CD4-positive, alpha-beta T cell treated with Interferon alpha-2 for 1 hour (primary cell): Measurements from ENCODE around the gene STRIT1.
"Not testable (repeated sequence)": the region's sequence is repeated elsewhere in the genome, so short reads cannot be mapped to it uniquely, and the experiment has no call there.

Source experiments
- DNase-seq, 2 donors: peaks; one replicate each; pipeline ENCODE4 v3.0.0-alpha.2; 2020 to 2022

The STRIT1 gene

GRCh38 chr3:155312781-155313180, 19.3 kb upstream of the STRIT1 start:
- DNase-seq: no peak

GRCh38 chr3:155309581-155309980, 16.1 kb upstream of the STRIT1 start:
- DNase-seq: no peak

DNA sequence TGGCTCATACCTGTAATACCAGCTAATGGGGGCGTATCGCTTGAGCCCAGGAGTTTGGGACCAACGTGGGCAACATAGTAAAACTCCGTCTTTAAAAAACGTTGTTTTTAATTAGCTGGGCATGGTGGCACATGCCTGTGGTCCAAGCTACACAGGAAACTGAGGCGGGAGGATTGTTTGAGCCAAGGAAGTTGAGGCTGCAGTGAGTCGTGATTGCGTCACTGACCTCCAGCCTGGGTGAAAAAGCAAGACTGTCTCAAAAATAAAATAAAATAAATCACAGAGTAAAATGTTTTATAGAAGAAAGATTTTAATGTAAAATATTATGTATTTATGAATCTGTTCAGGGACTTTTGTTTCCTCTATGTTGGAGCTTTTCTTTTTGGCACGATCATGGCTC, 15.3 kb upstream of the STRIT1 start:
- DNase-seq: no peak

DNA sequence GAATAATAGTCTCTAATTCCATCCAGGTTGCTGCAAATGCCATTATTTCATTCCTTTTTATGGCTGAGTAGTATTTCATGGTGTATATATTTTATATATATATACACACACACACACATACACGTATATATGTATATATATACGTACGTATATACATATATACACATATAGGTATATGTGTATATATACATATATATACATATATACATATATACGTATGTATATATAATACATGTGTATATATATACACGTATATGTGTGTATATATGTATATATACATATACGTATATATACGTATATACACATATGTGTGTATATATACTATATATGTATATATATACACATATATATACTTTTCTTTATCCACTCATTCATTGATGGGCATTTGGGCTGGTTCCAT, 13.7 kb upstream of the STRIT1 start:
- no peak for DNase-seq

DNA sequence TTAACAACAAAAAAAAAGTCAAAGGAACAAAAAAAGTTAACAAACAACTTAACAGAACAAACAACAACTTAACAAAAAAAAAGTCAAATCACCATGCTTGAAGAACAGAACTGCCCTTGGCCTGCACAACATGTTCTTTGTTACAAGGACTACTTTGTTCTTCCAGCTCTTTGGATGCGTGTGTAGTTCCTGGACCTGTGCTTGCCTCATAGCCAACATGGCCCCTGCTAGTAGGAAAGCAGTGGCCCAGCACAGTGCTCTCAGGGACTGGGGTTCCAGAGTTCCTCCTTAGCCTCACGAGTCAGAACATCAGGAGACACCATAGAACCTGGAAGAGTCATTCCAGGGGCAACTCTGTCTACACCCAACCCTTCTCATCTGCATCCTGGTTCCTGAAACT, 10.9 kb upstream of the STRIT1 start:
- no peak for DNase-seq

DNA sequence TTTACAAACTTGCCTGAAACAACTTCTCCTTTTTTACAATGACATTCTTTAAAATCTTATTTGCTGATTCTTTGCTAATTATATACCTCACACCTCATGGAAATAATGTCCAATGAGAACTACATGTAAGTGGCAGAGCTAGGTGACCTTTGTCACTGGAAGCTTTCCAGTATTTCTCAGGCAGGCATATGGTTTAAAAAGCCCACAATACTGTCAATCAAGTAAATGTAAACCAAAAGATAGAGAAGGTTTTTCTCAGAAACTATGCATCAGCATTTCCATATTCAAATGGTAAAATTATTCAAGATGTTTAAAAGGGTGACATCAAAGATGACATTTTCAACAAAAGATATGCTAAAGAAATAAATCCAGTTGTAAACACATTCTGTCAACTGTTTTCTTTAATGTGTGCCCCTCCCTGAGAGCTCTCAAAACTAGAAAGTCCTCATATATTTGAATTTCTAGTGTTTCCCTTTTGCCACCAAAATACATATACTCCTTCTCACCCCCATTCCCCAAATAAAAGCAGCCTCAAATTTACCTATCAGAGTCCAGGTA, 10.1 kb upstream of the STRIT1 start:
- DNase-seq: no peak

DNA sequence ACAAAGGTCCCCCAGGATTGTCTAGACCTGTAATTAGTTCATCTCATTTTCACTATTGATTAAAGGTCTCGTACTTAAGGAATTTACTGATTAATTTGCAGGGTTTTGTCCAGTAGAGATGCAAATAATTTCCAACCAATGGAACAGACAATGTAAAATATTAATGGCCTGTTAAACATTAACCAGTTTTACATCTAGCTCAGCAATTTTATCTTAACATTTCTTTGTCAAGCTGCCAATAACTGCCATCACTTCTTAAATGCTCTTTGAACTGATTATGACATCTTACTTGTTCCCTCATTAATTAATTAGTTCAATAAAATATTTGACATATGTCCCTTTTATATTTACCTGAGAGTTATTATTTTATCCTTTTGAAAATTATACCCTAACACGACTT, 9.4 kb upstream of the STRIT1 start:
- no peak for DNase-seq

DNA sequence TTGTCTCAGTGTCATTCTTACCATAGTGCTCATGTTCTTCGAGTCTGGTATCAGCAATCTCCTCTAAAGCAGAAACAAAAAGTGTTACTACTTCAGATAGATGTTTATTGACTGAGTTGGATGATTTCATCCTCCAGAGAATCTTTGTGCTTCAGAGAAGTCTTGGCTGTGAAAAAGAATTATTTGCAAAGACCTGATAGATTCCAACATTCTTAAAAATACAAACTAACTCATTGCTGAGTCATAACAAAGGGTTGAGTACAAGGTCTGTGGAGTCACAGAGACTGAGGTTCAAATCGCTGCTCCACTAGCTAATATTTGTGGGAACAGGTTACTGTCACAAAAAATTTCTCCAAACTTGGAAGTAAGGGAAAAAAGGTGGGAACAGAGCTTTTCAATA, 9.0 kb upstream of the STRIT1 start:
- no peak for DNase-seq

GRCh38 chr3:155297100-155297499, 3.6 kb upstream of the STRIT1 start:
- no peak for DNase-seq

GRCh38 chr3:155296413-155296812, 2.9 kb upstream of the STRIT1 start:
- no peak for DNase-seq

DNA sequence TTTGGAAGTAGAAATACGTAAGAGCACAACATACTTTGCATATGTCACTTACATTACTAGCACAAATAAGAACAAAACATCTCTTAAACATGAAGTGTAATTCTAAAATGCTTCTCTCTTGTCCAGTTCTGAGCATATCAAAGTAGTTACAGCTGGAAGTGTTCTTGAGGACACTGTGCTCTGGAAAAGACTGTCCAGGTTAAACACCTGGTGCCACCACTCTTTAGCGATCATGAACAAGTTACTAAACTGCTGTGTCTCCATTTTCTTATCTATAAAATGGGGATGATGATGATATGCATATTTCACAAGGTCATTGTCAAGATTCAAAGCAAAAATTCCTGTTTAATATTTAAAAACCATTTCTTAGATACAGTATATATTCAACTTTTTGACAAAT, 790 bp downstream of the STRIT1 start:
- no peak for DNase-seq

GRCh38 chr3:155292133-155292532, 1.4 kb downstream of the STRIT1 start:
- no peak for DNase-seq

- no peak for DNase-seq
Measured at GRCh38 chr3:155286736-155287135, 6.7 kb downstream of the STRIT1 start.

DNA sequence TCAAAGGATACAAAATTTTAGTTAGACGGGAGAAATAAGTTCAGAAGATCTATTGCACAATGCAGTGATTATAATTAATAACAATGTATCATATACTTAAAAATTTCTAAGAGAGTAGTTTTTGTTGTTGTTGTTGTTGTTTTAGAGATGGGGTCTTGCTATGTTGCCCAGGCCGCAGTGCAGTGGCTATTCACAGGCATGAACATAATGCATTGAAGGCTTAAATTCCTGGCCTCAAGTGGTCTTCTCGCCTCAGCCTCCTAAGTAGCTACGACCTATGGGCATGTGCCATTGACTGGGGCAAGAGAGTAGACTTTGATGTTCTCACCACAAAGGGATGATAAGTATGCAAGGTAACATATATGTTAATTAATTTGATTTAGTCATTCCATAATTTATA, 7.5 kb downstream of the STRIT1 start:
- no peak for DNase-seq

DNA sequence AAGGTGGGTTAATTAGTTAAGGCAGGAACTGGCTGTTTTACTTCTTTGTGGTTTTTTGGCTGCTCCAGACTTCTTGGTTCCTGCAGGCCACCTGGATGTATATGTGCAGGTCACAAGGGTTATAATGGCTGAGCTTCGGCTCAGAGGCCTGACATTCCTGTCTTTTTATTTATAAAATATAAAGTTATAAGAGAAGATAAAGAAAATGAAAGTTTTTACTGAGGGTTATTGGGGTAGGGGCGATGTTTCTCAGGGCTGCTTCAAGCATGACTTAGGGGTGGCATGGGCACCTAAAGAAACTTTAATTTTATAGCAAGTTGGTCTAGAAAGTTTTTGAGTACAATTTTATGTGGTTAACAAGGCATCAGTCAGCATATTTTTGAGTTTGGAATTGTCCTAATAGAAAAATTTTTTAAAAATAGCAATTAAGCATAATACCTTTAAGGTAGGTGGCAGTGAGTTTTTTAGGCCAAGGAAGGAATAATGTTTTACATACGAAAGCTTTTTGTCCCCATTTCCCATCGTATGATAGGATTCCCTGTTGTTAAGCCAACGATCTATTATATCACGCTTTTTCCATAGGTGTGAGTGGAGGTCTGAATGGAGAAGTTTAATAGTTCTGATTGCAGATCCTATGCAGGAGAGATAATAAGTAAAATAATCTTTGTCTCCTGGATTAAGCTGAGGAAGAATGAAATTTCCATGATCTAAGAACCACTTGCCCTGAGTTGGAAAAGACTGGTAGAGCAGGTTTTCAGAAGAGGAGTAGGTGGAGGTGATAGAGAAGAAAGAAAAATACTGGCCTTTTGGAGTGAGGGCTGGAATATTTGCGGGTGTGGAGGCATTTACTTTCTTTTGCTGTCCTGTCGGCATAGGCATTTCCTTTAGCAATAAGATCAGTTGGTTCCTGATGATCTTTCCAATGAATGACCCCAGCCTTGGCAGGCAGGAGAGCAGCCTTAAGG, 10.1 kb downstream of the STRIT1 start:
- DNase-seq: no peak

GRCh38 chr3:155282385-155283091, 10.9 kb downstream of the STRIT1 start:
- DNase-seq: no peak

GRCh38 chr3:155281912-155282311, 11.6 kb downstream of the STRIT1 start:
- DNase-seq: no peak

- not testable (repeated sequence) for DNase-seq
Measured at GRCh38 chr3:155276089-155276488, 17.4 kb downstream of the STRIT1 start.

DNA sequence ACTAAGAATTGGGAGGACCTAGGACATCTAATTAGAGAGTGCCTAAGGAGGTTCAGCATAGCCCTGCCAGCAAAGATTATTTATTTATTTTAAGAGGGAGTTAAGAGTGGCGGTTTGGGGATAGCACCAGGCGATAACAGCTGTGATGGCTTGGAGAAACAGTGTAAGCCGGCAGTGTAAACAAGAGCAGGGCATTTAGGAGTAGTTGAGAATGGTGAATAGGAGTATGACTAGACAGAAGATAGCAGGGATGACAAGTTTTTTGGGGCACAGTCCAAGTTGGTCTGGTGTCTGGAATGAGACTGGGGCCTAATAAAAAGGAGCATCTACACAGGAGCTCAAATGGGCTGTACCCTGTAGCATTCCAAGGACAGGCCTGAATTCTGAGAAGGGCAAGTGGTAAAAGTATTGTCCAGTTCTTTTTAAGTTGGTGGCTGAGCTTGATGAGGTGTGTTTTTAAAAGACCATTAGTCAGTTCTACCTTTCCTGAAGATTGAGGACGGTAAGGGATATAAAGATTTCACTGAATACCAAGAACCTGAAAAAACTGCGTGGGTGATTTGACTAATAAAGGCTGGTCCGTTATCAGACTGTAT, 18.2 kb downstream of the STRIT1 start:
- DNase-seq: not testable (repeated sequence)

GRCh38 chr3:155274435-155274834, 19.0 kb downstream of the STRIT1 start:
- DNase-seq: not testable (repeated sequence)

GRCh38 chr3:155271343-155271613, 22.2 kb downstream of the STRIT1 start:
- no peak for DNase-seq

GRCh38 chr3:155270485-155271342, 22.8 kb downstream of the STRIT1 start:
- DNase-seq: no peak

DNA sequence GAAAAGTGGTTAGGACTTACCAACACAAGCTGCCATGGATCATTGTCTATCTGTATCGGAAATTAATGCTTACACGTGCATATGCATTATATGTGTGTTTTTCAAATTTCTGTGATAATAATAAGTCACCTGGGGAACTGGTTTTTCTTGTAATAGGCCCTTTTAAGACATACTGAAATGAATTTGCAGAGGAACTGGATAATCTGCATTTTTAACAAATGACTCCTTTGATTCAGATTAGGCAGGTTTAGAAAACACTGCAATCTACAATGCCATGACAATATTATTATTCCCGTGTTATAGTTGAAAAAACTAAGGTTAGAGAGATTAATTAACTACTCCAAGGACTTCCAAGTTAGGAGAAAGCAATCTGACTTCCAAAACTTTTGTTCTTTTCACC, 23.4 kb downstream of the STRIT1 start:
- DNase-seq: no peak
